GM21737 (cell line): ENCODE results near the gene MACO1.
"Not testable (repeated sequence)": the region's sequence is repeated elsewhere in the genome, so short reads cannot be mapped to it uniquely, and the experiment has no call there.

Source experiments
- ATAC-seq: cut with Tn5 transposase; IDR thresholded peaks from one replicate; pipeline ENCODE4 v1.9.1; 2021; ENCODE audit warnings: mild to moderate bottlenecking, moderate library complexity; ENCODE audit not compliant: unreplicated experiment

The MACO1 gene, protein sequence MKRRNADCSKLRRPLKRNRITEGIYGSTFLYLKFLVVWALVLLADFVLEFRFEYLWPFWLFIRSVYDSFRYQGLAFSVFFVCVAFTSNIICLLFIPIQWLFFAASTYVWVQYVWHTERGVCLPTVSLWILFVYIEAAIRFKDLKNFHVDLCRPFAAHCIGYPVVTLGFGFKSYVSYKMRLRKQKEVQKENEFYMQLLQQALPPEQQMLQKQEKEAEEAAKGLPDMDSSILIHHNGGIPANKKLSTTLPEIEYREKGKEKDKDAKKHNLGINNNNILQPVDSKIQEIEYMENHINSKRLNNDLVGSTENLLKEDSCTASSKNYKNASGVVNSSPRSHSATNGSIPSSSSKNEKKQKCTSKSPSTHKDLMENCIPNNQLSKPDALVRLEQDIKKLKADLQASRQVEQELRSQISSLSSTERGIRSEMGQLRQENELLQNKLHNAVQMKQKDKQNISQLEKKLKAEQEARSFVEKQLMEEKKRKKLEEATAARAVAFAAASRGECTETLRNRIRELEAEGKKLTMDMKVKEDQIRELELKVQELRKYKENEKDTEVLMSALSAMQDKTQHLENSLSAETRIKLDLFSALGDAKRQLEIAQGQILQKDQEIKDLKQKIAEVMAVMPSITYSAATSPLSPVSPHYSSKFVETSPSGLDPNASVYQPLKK

DNA sequence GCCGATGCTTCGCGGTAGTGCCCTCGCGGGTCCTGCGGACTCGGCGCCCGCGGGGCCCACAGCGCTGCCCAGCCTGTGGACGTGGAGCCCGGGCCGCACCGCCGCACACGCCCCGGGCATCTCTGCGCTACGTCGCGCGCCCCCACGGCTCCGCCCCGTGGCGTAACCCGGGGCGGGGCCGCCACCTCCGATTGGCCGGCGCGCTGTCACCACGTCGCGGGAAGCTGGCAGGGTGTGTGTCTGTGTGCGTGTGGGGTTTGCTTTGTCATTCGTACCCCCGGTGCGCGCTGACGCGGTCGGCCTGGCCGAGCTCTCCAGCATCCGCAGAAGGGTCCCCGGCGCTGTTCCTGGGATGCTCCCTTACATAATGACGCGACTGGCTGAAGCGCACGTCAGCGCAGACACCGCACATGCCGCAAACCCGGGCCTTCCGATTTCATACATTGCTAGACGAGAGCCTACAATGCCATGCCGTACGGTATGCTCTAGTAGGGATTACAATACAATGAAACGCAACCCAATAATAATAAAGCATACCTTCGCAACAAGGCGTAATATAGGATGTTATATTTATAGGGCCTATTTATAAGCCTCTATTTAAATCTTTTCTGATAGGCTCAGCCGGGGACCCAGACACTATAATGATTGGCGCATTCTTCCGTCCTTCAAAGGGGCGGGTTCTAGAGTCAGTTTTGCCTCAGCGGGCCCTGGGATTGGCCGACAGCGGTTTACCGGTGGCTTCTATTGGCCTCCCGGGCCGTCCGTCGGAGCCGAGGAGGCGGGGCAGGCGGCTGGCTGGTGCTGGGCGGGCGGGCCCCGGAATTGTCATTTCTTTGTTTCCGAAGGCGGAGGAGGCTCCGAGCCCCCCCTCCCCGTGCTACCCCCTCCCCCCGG, at the start of gene MACO1:
TSS of gene MACO1 (plus strand) at position 825 of the 894 bp plus-strand sequence. CDS start 202 bp downstream, outside the sequence.
- peak; percentile 84 for ATAC-seq

DNA sequence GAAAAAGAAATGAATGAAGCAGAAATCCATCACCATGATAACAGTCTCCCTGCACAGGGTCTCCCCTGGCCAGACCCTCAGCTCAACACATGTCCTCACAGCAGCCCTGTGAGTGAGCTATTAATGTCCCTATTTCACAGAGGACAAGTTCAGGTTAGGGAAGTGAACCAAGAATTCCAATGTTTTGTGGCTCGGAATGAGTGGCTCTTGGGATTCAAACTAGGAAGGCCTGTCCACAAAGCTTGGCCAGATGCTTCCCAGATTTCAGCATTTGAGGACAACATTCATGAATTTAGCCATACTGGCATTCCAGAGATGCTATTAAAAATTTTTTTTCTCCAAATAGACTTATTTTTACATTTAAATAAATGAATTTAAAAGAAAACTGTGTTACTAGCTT, 48.2 kb upstream of the MACO1 start:
- ATAC-seq, result not testable (repeated sequence)

DNA sequence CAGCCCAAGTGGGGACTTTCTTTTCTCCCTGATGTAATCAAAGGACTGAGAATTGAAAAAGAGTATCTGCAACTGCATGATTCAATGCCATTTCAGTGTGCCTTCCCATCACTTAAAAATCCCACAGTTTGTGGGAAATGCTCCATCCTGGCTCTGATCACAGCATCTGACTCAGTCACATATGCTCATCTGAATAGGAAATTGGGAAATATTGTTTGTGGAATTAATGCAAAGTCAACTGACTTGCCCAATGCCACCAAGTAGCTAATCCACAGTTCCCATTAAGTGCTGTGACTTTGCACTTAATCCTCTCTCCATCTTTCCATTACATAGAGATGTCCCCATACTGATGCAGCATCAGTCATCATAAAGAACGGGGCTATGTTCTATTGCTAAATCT, 47.6 kb upstream of the MACO1 start:
- not testable (repeated sequence) for ATAC-seq

DNA sequence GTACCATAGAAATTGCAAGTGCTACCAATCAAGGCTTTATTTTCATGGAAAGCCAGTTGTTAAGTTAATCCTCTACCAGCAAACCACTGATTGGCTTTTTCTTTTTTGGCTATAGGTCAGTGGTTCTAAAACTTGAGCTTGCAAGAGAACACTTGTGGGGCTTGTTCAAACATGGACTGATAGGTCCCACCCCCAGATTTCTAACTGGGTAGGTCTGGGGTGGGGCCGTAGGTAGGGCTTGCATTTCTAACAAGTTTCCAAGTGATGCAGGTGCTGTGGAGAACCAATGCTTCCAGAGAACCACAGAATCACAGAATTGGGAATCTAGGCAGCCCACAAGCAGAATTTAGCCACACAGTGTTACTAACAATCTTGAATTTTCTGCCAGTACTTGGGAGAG, 46.8 kb upstream of the MACO1 start:
- not testable (repeated sequence) for ATAC-seq

DNA sequence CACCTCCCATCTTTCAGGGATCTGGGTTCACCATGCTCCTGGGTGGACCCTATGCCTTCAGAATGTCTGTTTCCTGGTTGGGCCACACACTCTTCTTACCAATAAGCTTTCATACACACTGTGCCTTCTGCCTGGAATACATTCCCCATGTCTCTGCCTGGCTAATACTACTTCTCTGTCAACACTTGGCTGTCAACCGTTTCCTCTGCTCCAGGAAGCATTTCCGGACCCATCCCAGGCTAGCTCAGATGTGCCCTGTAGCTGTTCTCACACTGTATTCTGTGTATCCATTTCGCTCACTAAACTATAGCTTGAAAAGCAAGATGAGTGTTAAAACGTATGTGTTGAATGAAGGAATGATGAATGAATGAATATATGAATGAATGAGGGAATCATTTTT, 43.6 kb upstream of the MACO1 start:
- ATAC-seq, result not testable (repeated sequence)

DNA sequence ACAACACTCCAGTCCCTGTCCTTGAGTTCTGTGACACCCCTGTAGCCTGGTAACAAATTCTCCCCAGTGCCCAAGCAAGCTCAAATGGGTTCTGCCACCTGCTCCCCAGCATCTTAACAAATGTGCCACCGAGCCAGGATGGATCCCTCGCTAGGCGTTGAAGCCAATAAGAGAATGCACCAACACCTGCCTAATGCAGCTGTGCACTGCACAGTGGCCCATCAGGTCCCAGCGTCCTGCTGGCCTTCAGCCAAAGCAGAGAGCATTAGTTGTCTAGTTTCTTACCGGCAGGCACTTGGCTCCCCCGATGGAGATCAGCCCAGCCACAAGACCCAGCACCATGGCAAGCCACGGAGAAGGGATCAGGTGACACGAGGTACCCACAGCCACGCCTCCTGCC, 42.0 kb upstream of the MACO1 start:
- not testable (repeated sequence) for ATAC-seq

DNA sequence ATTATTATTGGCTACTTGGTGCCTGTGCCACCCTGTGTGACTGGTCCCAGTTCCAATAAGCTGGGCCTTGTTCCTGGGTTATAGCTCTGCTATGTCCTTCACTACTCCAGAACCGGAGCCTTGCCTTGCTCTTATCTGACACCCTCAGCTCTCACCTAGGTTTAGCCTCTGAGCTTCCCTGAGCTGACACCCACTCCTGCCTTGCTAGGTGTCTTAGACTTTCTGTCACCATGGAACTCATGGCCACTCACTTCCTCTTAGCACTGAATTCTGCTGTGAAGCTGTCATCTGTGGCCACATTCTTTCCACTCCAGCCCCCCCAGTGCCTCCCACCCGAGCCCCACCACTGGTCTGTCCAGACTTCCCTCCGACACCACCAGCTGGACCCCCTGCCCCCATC, 41.0 kb upstream of the MACO1 start:
- ATAC-seq, result not testable (repeated sequence)

DNA sequence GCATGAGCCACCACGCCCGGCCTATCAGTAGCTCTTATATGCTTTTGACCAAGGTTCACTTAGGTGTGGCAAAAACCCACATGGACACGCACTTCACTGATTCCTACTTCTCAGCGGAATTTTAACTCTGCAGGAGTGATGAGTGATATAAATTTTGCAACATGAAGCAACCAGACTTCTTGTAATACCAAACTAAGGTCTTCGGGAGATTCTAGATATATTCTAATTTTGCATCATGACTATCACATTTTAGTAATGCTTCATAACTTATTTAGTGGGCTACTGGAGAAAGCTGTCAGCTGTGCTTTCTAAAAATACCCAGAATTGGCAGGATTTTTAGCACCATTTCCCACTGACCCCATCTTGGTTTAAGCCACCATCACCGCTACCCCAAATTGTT, 37.9 kb upstream of the MACO1 start:
- no peak for ATAC-seq

DNA sequence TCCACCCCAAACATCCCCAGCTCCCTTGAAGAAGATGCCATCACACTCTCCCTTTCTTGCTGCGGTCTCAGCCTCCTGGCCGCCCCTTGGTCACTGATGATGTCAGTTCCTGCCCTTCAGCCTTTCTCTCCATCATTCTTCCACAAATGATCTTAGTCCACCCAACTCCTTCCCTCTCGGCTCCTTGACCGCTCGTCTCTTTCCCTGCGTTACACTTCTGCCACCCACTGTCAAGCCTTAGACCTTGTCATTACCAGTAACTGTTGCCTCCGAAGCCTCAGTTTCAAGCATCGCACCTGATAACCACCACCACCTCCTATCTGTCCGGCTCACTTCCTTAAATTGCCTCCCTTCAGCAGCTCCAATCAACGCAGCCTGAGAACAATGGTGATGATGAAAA, 33.1 kb upstream of the MACO1 start:
- not testable (repeated sequence) for ATAC-seq

DNA sequence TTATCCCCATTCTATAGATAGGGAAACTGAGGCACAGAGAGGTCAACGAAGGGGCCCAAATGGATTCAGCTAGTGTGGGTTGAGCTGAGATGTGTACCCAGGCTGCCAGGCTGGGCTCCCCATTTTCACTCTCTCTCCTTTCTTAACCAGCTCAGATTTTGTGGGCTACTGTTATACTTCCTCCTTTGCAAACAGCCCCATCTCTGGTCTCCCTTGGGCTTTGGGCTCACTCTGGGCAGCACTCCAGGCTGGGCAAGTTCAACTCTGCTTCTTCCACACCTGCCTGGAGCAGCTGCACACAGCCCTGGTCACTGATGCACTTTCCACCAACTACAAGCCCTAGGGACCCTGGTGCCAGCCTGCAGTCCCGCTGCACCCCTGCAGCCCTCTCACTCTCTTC, 32.6 kb upstream of the MACO1 start:
- ATAC-seq, result not testable (repeated sequence)

DNA sequence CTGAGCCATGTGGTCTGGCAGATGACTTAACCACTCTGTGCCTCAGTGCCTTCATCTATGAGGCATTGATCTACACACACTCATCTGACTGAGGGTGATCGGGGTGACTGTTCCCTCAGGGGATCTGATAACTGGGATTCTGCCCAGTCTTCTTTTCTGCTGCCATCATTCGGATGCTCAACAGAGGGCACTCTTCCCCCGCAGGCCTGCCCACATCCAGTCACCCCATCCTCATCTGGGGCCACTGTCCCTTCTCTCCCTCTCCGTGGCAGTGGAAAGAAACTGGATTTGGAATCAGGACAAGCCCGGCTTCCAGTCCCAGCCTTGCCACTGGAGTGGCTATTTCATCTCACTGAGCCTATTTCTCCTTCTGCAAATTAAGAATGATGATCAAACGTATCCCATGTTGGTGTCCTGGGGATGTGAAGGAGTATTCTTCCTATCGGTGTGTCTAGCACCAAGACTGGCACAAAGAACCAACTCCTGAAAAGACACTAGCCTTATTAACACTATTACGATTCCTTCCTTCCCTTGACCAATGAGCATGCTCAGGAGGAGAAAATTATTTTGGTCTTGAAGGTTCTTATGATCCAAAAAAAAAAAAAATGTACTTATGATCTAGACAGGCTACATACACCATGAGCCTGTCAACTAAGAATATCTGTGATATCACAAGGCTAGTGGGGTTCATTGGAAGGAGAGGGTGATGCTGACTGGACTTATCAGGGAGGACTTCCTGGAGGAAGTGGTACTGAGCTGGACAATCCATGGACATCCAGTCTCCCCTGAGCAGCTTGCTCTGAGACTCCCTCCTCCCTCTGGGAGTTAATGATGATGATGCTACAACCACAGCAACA, 27.5 kb upstream of the MACO1 start:
- not testable (repeated sequence) for ATAC-seq

DNA sequence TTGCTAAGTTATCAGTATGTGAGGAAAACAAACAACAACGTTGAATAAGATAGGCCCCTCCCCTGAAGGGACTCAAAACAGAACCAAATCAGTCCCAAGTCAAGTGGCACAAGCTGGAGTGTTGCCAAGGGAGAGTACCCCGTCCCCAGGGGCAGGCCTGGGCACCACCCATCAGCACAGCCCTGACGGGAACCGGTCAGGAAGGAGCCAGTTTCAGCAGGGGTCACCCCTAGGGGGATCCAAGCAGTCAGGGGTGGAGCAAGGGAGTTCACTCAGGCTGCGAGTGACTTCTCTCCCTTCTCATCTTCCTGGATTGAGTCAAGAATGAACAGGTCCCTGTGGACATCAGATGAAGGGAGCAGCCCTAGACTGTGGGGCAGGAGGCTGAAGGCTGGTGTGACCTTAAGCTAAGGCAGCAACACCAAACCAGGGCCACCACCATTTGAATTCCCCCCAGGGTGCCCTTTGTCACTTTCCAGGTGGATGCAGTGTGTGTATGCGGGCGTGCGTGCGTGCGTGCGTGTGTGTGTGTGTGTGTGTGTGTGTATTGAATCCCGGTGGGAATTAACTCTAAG, 24.9 kb upstream of the MACO1 start:
- ATAC-seq, result not testable (repeated sequence)

DNA sequence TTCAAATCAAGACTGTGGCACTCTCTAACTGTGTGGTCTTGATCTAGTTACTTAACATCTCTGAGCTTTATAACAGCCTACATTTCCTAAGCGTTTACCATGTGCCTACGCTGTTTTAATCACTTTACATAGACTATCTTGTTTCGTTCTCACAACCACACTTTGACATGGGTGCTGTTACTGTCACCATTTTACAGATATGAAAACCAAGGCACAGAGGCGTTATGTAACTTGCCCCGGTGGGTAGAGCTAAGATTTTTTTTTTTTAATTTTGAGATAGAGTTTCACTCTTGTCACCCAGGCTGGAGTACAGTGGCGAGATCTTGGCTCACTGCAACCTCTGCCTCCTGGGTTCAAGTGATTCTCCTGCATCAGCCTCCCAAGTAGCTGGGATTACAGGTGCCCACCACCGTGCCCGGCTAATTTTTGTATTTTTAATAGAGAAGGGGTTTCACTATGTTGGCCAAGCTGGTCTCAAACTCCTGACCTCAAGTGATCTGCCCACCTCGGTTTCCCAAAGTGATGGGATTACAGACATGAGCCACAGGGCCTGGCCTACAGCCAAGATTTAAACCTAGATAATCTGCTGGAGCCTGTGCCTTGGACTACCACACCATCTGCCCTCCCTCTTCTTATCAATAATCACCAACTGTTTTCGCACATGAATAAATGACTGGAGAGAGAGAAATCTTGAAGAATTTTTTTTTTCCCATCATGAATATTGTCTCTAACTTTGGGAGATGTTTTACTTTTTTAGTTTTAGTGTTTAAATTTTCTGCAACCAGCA, 20.9 kb upstream of the MACO1 start:
- not testable (repeated sequence) for ATAC-seq

DNA sequence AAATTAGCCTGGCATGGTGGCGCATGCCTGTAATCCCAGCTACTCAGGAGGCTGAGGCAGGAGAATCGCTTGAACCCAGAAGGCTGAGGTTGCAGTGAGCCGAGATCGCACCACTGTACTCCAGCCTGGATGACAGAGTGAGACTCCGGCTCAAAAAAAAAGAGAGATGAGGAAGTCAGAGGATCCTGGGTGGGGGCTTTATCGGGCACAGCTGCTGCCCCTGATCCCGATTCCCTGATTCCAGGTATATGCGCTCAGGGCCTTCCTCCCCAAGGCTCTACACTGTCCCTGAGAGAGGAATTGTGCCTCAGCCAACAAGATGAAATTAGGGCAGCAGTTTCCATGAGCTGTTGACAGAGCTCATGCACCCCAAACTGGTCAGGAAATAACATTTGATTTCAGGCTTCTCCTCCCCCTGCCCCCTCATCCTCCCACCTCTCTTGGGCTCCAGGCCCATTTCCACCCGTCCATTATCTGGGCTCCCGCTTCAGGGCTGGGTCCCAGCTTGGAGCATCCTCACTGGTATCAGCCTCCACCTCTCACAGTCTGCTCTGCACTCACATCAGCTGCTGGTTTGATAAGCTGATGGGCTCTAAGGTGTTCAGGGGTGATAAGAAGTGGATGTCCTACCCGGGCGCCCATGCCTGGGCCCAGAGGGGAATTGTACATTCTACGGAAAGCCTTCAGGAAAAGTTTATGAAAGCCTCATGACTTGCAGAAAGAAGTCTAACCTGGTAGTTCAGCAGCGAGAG, 17.6 kb upstream of the MACO1 start:
- not testable (repeated sequence) for ATAC-seq

DNA sequence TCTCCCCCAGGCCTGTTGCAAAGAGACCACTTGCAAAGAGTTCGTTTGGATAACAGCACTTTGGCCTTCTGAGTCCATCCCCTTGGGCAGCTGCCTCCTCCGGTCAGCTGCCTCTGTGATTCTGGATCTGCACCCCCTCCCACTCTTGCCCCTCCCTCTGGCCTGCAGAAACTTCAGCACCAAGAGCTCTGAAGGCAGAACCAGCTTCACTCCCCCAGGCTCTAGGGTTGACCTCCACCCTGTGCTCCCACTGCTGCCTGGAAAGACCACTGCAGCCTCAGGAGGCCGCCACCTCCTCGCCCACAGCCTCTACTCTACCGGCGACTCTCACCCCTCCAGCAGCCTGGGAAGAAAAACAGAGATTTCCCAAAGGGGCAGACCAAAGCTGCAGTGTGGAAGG, 16.5 kb upstream of the MACO1 start:
- not testable (repeated sequence) for ATAC-seq

DNA sequence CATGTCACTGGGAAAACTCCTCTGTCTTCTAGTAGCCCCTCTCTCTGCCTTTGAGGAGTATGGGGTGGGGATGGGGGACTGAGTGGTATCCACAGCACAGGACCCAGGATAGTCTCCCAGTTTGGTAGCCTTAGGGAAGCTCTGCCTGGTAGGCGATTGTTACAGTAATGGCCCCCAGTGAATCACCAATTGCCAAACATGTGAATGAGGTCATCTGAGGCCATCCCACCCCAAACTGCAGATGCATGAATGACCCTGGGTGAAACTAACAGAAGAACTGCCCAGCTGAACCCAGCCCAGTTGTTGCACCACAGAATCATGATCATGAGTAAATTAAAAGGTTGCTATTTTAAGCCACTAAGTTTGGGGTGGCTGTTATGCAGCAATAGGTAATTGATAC, 16.1 kb upstream of the MACO1 start:
- not testable (repeated sequence) for ATAC-seq

DNA sequence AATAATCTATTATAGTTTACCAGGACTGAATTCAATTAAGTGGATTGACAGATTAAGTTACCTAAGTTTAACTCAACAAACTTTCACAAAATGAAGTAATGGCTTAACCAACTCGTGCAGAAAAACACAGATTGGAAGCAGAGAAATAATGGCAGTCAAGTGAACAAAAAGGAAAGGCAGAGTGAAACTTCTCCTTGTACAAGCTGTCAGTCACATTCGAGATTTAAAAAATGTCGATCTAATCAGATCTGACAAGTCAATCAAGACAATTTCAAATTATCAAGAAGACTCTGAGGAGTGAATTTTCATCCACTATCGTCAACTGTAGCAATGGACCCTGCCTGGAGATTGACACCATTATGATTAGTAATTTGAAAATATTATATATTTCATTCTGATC, 13.4 kb upstream of the MACO1 start:
- not testable (repeated sequence) for ATAC-seq

DNA sequence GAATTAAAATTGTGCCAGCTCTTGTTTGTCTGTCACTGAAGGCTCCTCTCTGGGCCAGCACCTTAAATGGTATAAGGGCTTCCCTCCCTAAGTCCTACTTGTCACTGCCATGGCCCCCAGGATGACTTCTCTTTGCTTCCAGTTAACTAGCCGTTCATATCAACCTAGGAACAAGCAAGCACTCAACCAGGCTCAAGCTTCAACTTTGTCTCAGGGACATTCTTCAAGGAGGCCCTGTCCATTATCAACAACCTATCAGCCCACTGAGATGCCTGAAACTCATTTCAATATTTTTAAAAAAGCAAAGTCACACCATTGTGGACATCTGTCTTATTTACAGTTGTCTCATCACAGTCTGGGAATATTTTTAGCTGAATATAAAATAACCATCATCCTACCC, 11.4 kb upstream of the MACO1 start:
- not testable (repeated sequence) for ATAC-seq
